ENCODE data around the gene DLX4. TPM values are rescaled to one million over a fixed set of nuclear protein-coding genes. Genes with fewer than 3 reads are reported as not detected.

Gene DLX4
- total RNA-seq, 4 donors from 2014 or later, result 0.37 TPM; not detected in 3

DNA sequence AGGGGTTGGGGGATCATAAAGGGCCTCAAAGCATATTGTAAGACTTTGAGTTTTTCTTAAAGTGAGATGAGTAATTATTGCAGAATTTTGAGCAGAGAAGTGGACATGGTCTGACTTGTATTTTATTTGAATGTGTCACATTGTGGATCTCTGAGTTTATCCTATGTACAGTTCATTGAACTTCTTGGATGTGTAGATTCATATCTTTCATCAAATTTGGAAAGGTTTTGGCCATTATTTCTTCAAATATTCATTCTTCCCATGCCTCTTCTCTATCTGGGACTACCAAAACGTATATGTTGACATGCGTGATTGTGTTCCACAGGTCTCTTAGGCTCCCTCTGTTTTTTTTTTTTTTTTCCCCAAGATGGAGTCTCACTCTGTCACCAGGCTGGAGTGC is 40.3 kb downstream of the DLX4 start:
- no peak for DNase-seq (ENCODE audit: low spot score)
- no peak for ATAC-seq (ENCODE audit: low FRiP score)
- no peak for TF ChIP-seq CTCF (IDR thresholded peaks at IDR 0.05)

- DNase-seq (ENCODE audit: low spot score) (no peak), ATAC-seq (ENCODE audit: low FRiP score) (no peak)
- TF ChIP-seq CTCF (IDR thresholded peaks at IDR 0.05), result no peak
These were observed 44.1 kb downstream of the DLX4 start for GRCh38 chr17:50013079-50013478.

DNA sequence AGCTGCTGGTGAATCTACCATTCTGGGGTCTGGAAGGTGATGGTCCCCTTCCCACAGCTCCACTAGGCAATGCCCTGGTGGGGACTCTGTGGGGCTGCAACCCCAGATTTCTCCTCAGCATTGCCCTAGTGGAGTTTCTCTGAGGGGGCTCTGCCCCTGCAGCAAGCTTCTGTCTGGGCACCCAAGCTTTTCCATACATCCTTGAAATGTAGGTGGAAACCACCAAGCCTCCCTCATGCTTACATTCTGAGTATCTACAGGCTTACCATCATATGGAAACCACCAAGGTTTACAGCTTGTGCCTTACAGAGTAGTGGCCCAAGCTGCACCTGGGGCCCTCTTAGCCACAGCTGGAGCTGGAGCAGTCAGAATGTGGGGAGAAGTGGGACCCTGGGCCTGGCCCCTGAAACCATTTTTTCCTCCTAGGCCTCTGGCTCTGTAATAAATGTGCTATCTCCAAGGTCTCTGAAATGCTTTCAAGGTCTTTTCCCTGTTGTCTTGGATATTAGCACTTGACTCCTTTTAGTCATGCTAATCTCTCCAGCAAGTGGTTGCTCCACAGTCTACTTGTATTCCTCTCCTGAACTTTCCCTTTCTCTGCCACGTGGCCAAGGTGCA is 45.6 kb downstream of the DLX4 start:
- ATAC-seq (ENCODE audit: low FRiP score) (no peak), DNase-seq (ENCODE audit: low spot score) (no peak)
- TF ChIP-seq CTCF (IDR thresholded peaks at IDR 0.05), result no peak

DNA sequence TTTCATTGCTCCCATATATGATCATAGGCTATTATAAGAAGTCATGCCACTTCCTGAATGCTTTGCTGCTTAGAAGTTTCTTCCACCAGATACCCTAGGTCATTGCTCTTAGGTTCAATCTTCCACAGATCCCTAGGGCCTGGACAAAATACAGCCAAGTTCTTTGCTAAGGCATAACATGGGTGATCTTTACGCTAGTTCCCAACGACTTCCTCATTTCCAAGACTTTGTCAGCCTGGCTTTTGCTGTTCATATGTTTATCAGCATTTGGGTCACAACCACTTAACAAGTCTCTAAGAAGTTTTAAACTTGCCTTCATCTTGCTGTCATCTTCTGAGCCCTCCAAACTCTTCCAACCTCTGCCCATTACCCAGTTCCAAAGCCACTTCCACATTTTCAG is 46.2 kb downstream of the DLX4 start:
- DNase-seq (ENCODE audit: low spot score) (no peak), ATAC-seq (ENCODE audit: low FRiP score) (no peak)
- TF ChIP-seq CTCF (IDR thresholded peaks at IDR 0.05), result no peak

DNA sequence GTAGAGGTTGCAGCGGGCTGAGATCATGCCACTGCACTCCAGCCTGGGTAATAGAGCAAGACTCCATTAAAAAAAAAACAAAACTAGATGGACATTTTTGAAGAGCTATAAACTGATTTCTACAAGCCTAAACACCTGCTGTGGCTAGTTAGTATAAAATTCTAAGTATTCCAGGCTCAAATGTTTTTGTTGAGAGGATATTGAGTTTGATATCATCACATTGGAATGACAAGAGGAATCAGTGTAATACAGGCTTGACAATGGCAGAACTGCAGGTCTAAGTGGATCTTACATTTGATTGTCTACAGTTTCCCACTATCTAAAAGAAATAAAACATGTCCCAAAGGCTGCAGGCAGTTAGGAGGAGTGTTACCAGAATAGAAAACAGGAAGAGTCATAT is 49.9 kb downstream of the DLX4 start:
- DNase-seq (ENCODE audit: low spot score) (no peak), ATAC-seq (ENCODE audit: low FRiP score) (no peak)
- TF ChIP-seq CTCF (IDR thresholded peaks at IDR 0.05), result no peak

DNA sequence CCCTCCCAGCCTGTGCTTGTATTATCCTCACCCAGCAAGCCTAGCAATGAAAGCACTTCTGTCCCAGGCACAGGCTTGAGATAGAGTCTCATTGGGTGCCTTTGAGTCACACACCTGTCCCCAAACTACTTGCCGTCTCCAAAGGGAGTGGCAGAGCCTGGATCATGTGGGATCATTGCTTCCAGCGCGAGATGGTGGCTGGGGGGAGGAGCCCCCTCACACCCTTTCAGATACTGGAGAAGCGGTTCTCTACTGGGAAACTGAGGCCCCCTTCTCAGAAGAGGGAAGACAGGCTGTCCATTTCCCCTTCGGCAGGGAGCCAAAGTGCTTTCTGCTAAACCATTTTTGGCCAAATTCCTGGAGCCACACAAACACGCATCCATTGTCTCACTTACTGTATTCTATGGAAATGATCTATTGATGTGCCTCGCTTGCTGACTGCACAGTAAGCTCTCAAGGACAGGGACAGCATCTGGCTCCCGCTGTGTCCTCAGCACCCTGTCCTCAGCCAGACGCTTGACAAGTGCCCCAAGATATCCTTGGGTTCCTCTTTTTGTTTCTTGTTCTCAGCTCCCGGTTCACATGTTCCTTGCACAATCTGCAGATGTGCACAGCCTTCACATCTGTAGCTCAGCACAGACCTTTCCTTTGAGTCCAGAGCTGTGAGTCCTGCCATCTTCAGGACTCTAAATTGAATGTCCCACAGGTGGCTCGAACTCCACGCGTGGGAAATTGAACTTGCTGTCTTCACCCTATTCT is 52.0 kb downstream of the DLX4 start:
- TF ChIP-seq CTCF (IDR thresholded peaks at IDR 0.05), result no peak

More for the DNA sequence above, 52.0 kb downstream of the DLX4 start:
- DNase-seq (ENCODE audit: low spot score) (no peak), ATAC-seq (ENCODE audit: low FRiP score) (no peak)
